GM12878 (cell line): Measurements from ENCODE around the gene TMEM131L. TPM values are rescaled to one million over a fixed set of nuclear protein-coding genes. Genes with fewer than 3 reads are reported as not detected.

Source experiments
- BHLHE40 ChIP-seq, 2 experiments: fragments of 450-650 bp in 1 of 2; IDR thresholded peaks; 2 replicates each; pipeline ENCODE4 v1.6.1; 2011 to 2017; ENCODE audit warnings: low read depth in 2 of 2, borderline replicate concordance in 1 of 2, improper control_type of control experiment in 1 of 2, low read length in 1 of 2, mild to moderate bottlenecking in 1 of 2
- KDM1A ChIP-seq: fragments of 200-600 bp; sonication (generic); IDR thresholded peaks from 2 replicates; pipeline ENCODE4 v1.6.1; 2016; ENCODE audit warnings: borderline replicate concordance
- ZBTB40 ChIP-seq: fragments of 450-650 bp; IDR thresholded peaks from 2 replicates; pipeline ENCODE4 v1.6.1; 2016; ENCODE audit warnings: mild to moderate bottlenecking, moderate library complexity, borderline replicate concordance
- polyA plus RNA-seq, 11 experiments: library from polyadenylated mRNA; depleted of rRNA in 4 of 11; unstranded in 6 of 11; stranded (reverse) in 5 of 11; fragments of >200 nt; fragmentation: Nextera tagmentation in 4 of 11; fragmentation: Illumina TruSeq in 1 of 11; extraction: Ambion mirVana in 4 of 11; extraction: Trizol in 1 of 11; gene quantifications; 1 replicate in 1 of 11; 2 replicates in 10 of 11; pipeline versions ENCODE4 v1.2.1 to v1.2.3, GENCODE V29; 2011 to 2016; ENCODE audit warnings: inconsistent platforms in 2 of 11, missing spikeins in 2 of 11, low read depth in 1 of 11
- total RNA-seq, 4 experiments: library from RNA; depleted of rRNA in 3 of 4; stranded (reverse); fragments of >200 nt in 3 of 4; fragmentation: Illumina TruSeq in 1 of 4; extraction: Trizol in 1 of 4; gene quantifications; 2 replicates each; pipeline versions ENCODE4 v1.2.1 to v1.2.3, GENCODE V29; 2013 to 2021
- TF ChIP-seq, protein P1 (sequence below): fragments of 450-650 bp; formaldehyde crosslinking; IDR thresholded peaks from 2 replicates; pipeline ENCODE4 v1.4.0; 2022; ENCODE audit warnings: mild to moderate bottlenecking, moderate library complexity
- TF ChIP-seq, protein P2 (sequence below): fragments of 450-650 bp; IDR thresholded peaks from 2 replicates; pipeline ENCODE4 v1.6.1; 2017; ENCODE audit warnings: mild to moderate bottlenecking, low read depth, inconsistent platforms; ENCODE audit not compliant: poor library complexity, severe bottlenecking

The TMEM131L gene
- total and polyA plus RNA-seq, 10 of the 15 experiments (the other 5 are each of a cell fraction or from before 2014, with no cell fraction given): 8.5 to 101 (median 74.4) TPM

GRCh38 chr4:153661215-153661822 is 195.2 kb downstream of the TMEM131L start (continued):
- TF ChIP-seq, protein P1, sequence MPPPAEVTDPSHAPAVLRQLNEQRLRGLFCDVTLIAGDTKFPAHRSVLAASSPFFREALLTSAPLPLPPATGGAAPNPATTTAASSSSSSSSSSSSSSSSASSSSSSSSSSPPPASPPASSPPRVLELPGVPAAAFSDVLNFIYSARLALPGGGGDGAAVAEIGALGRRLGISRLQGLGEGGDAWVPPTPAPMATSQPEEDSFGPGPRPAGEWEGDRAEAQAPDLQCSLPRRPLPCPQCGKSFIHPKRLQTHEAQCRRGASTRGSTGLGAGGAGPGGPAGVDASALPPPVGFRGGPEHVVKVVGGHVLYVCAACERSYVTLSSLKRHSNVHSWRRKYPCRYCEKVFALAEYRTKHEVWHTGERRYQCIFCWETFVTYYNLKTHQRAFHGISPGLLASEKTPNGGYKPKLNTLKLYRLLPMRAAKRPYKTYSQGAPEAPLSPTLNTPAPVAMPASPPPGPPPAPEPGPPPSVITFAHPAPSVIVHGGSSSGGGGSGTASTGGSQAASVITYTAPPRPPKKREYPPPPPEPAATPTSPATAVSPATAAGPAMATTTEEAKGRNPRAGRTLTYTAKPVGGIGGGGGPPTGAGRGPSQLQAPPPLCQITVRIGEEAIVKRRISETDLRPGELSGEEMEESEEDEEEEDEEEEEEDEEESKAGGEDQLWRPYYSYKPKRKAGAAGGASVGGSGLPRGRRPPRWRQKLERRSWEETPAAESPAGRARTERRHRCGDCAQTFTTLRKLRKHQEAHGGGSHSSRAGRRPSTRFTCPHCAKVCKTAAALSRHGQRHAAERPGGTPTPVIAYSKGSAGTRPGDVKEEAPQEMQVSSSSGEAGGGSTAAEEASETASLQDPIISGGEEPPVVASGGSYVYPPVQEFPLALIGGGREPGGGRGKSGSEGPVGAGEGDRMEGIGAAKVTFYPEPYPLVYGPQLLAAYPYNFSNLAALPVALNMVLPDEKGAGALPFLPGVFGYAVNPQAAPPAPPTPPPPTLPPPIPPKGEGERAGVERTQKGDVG (CRISPR knock-in tag): no peak
- TF ChIP-seq, protein P2, sequence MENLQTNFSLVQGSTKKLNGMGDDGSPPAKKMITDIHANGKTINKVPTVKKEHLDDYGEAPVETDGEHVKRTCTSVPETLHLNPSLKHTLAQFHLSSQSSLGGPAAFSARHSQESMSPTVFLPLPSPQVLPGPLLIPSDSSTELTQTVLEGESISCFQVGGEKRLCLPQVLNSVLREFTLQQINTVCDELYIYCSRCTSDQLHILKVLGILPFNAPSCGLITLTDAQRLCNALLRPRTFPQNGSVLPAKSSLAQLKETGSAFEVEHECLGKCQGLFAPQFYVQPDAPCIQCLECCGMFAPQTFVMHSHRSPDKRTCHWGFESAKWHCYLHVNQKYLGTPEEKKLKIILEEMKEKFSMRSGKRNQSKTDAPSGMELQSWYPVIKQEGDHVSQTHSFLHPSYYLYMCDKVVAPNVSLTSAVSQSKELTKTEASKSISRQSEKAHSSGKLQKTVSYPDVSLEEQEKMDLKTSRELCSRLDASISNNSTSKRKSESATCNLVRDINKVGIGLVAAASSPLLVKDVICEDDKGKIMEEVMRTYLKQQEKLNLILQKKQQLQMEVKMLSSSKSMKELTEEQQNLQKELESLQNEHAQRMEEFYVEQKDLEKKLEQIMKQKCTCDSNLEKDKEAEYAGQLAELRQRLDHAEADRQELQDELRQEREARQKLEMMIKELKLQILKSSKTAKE: no peak
- TF ChIP-seq KDM1A (no peak), ZBTB40 (no peak), BHLHE40 (IDR thresholded peaks at IDR 0.05; ENCODE audit: borderline replicate concordance in 1 of 2, low read depth in 2 of 2, low read length in 1 of 2) (no peak)
